Choroid plexus epithelial cell (primary cell): Measurements from ENCODE around the gene PIM3.

Experiments used
- DNase-seq: peaks from one replicate; pipeline ENCODE4 v3.0.0-alpha.2; 2010; ENCODE audit warnings: low read depth
- H3K4me3 ChIP-seq: 2 replicates; pipeline ENCODE4 v1.5.1; 2011; ENCODE audit warnings: low read depth, mild to moderate bottlenecking, control low read depth, low read length, moderate library complexity
- TF ChIP-seq, protein P1 (sequence below): conservative IDR thresholded peaks from 2 replicates; pipeline ENCODE4 v1.5.1; 2011; ENCODE audit warnings: low read depth, mild to moderate bottlenecking, control low read depth, inconsistent platforms, low read length, moderate library complexity

PIM3 gene

DNA sequence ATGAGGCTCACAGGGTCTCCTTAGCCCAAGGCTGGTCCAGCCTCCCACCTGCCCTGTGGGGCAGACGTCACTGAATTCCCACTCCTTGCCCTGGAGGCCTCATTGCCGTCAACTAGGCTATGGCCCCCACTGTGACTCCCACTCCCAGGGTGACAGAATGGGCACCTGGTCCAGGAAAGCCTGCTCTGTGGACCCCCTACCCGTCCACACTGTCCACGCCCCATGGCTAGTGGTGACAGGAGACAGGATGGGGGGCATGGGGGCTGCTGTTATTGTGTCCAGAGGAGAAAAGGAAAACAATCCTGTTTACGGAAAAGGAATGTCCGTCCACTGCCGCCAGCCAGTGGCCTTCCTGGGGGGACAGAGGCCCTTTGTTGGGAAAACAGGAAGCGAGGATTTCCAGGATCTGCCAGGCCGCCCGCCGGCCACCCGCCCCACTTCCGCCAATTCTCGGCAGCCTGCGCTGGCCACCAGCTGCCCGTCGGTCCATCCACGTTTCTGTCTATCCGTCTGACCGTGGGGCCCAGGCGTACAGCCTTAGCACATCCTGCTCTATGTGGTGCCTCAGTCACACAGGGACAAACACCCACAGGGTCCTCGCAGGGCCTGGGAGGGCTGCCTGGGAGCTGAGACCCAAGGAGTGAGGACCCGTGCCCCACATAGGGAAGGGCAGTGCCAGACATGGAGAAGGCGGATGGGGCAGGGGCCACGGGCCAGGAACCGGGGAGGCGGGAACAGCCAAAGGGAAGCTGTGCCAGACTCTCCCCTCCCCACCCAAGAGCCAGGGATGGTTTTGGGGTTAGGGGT, 22.6 kb upstream of the PIM3 start:
- DNase-seq = no peak
- TF ChIP-seq, protein P1, sequence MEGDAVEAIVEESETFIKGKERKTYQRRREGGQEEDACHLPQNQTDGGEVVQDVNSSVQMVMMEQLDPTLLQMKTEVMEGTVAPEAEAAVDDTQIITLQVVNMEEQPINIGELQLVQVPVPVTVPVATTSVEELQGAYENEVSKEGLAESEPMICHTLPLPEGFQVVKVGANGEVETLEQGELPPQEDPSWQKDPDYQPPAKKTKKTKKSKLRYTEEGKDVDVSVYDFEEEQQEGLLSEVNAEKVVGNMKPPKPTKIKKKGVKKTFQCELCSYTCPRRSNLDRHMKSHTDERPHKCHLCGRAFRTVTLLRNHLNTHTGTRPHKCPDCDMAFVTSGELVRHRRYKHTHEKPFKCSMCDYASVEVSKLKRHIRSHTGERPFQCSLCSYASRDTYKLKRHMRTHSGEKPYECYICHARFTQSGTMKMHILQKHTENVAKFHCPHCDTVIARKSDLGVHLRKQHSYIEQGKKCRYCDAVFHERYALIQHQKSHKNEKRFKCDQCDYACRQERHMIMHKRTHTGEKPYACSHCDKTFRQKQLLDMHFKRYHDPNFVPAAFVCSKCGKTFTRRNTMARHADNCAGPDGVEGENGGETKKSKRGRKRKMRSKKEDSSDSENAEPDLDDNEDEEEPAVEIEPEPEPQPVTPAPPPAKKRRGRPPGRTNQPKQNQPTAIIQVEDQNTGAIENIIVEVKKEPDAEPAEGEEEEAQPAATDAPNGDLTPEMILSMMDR = no peak
- no peak overlapping the region for H3K4me3 ChIP-seq

DNA sequence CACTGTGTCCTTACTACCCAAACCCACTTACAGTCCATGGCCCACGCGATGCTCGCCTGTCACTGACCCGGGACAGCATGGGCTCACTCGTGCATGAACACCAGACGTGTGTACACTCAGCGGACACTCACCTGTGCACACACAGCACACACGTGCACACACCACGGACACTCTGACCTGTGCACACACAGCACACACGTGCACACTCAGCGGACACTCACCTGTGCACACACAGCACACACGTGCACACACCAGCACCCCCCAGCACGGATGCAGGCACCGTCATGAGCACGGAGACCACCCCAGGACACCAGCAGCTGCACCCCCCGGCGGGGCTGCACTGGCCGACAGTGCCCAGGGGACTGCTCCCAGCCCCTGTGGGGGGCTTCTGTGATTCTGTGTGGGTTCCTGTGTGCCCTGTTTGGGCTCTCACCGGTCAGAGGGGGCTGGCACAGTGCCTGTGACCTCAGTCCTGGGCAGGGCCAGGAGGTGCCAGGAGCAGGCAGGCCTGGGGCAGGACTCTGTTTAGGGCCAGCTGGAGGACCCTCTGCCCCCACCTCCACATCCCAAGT, 21.9 kb upstream of the PIM3 start:
- TF ChIP-seq, protein P1 = no peak
- H3K4me3 ChIP-seq = no peak overlapping the region
- no peak for DNase-seq

DNA sequence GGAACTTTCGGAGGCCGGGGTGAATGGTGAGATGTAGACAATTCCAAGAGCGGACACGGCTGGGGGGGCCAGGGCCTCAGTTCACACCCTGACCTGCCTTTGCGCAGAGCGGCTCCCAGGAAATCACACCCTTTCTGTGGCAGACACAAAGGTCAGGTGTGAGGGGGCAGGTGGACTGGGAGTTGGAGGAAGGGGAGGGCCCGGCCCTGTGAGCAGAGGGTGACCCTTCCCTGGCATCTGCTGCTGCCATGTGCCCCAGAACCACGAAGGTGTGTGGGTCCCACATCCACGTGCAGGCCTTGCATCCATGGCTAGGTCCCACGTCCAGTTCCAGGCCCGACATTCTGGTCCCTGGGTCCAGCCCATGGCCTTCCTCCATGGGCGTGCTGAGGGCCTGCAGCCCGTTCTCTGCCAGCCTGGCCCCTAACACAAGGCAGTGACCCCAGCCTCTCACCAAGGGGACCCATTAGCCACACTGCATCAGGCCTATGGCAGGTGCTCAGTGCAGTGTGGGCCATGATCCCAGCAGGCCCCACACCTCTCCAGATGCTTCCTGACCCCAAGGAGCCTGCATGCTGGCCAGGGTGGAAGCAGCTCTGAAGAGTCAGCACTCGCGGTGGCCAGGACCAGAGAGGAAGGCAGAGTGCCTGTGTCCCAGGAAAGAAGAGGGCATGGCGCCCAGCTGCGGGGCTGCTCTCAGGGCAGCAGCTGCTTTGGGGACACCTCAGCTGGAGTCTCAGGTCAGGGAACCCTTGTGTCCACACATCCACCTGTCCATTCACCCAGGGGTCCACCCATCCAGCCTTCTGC, 18.9 kb upstream of the PIM3 start:
- no peak for DNase-seq
- TF ChIP-seq, protein P1 = no peak

DNA sequence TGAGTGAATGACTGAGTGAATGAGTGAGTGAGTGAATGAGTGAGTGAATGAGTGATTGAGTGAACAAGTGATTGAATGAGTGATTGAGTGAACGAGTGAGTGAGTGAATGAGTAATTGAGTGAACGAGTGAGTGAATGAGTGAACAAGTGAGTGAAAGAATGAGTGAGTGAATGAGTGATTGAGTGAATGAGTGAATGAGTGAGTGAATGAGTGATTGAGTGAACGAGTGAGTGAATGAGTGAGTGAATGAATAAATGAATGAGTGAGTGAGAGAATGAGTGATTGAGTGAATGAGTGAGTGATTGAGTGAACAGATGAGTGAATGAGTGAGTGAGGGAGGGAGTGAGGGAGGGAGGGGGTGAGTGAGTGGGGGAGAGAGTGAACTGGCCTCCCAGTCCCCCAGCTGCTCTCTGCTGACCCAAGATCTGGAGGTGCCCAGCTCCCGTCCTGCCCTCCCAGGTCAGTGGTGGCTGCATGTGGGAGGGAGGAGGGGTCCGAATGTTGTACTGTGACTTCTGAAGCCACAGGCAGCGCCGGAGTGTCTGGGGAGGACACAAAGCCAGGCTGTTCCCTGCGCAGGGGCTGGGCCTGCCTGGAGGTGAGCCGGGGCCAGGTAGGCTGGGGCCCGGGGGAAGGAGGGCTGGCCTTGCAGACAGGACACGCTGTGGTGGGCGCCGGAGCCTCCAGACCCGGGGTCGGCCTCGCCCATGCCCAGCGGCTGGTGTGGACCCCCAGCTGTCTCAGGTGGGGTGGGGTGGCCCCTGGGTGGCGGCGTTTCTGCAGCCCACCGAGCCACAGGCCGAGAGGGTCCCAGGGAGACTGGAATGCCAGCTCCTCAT, 17.8 kb upstream of the PIM3 start:
- H3K4me3 ChIP-seq = no peak overlapping the region
- no peak for DNase-seq
- TF ChIP-seq, protein P1 = no peak

More for the DNA sequence above, 18.9 kb upstream of the PIM3 start:
- no peak overlapping the region for H3K4me3 ChIP-seq

DNA sequence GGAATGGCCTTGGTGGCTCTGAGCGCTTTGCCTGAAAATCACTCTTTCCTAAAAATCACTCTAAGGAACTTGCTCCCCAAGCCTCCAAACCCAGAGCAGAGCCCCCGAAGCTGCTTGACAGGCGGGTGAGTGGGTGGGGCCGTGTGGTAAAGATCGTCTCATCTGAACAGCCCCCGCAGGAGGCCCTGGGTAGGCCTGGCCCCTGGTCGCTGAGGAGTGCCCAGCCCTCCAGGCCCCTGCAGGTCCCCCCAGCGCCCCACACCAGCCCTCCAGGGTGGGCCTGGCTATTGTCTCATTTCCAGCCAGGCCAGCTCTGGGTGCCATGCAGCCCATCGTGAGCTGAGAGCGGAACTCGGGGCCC, 17.2 kb upstream of the PIM3 start:
- no peak for DNase-seq
- H3K4me3 ChIP-seq = no peak overlapping the region
- TF ChIP-seq, protein P1 = no peak

DNA sequence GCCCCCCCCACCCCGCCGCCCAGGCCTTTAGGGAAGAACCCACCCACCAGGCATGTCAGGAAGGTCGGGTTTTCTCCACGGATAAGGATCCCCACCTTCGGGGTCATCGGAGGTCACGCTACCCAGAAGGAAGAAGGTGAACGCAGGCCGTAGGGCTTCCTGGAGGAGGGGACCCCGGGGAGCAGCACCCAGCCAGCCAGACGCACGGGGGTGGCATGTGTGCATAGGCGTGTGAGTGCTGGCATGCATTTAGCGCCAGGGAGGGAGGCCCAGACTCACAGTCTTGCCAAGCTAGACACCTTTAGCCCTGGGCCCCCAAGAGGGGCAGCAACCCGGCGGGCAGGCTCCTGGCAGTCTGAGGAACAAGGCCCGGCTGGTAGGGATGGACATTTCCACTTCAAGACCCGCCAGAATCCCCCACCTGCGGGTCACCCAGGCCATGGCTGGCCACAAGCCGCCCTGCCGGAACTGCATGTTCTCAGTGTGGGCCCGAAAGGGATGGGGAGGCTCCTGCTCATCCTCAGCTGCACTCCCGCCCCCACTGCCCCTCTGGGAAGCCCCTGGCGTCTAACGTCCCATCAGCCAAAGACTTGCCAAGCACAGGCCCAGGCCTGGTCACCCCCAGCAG, 16.7 kb upstream of the PIM3 start:
- no peak for DNase-seq
- TF ChIP-seq, protein P1 = no peak
- no peak overlapping the region for H3K4me3 ChIP-seq
